ENCODE data around the gene MARCO.

Gene MARCO

DNA sequence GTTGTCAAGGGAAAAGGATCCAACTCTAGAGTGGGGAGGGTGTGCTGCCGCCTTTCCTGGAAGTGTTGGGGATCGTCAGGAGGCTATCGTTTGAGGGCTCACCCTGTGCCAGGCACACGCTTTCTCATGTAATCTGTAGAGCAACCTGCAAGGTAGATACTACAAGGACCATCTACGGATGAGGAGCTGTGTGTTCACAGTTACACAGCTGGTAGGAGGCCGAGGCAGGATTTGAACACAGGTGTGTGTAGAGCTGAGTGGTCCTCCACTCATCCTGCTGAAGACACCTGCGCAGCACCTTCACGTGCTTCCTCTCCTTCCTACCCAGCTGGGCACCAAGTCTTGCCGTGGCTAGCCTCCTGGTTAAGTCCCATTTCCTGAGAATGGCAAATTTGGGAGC is 68.3 kb downstream of the MARCO start:
- Histone ChIP-seq H3K9me3 (replicated peaks; ENCODE audit: low read length) (no peaks in the 10 kb centered on the region), H3K4me1 (ENCODE audit: control insufficient read depth, insufficient read depth, low read length) (no peaks in the 10 kb centered on the region), H3K27me3 (ENCODE audit: control insufficient read depth, insufficient read depth, low read length) (peaks cover 38% of the 10 kb centered on the region), H3K4me2 (ENCODE audit: low read length) (no peak overlapping the region), H3K4me3 (ENCODE audit: low read length) (no peak overlapping the region), H3K36me3 (ENCODE audit: insufficient read depth, low read length) (no peaks in the 10 kb centered on the region), H3K9ac (ENCODE audit: low read depth, low read length) (no peak overlapping the region)

DNA sequence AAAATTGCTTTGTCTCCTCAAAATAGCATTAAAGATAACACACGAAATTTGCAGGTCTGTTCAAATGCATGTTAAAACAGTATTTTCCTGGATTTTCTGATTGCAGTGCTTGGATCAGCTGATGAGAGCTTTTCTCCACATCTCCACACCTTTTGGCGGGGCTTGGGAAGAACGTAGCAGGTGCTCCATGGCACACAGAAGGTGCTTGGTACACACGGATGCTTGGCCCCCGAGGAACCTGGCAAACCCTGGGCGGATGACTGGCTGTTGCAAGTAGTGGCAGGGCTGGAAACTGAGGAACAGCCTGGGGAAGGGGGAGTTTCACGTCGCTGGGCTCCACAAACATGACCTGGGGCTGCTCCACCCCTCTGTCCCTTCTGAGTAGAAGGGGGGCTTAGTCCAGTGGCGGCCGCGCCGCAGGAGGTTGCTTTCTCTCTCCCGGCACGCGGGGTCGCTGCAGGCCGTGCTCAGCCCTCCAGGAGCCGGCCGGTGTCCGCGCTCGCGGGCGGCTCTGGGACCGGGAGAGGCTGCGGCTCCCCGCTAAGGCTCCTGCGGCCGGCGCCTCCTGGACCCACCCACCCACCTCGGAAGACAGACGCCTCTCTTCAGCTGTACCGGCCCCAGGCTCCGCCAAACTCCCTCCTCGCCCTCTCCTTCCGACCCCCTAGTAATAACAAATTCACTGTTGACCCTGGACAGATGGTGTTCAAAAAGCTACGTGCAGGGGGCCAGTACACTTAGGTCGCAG is 69.3 kb downstream of the MARCO start:
- Histone ChIP-seq H3K9me3 (replicated peaks; ENCODE audit: low read length) (no peaks in the 10 kb centered on the region), H3K4me1 (ENCODE audit: control insufficient read depth, insufficient read depth, low read length) (no peaks in the 10 kb centered on the region), H3K27me3 (ENCODE audit: control insufficient read depth, insufficient read depth, low read length) (peaks cover 46% of the 10 kb centered on the region), H3K4me3 (ENCODE audit: low read length) (no peak overlapping the region), H3K4me2 (ENCODE audit: low read length) (peak overlapping the region; percentile 58), H3K9ac (ENCODE audit: low read depth, low read length) (no peak overlapping the region), H3K36me3 (ENCODE audit: insufficient read depth, low read length) (no peaks in the 10 kb centered on the region)

DNA sequence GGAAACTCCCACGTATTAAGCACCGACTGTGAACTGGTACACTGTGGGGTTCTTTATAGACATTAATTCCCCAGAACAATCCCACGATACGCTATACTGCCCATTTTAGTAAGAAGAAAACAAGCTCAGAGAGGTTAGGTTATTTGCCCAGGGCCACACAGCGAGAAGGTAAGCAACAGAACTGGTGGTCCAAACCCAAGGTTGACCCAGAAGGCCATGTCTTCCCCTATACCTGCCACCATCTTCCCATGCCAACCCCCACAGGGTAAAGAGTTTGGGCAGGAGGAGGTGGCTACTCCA is 69.9 kb downstream of the MARCO start:
- H3K4me2 ChIP-seq (ENCODE audit: low read length) = peak overlapping the region; percentile 58
- no peaks in the 10 kb centered on the region for H3K4me1 ChIP-seq (ENCODE audit: control insufficient read depth, insufficient read depth, low read length)
- no peak overlapping the region for H3K9ac ChIP-seq (ENCODE audit: low read depth, low read length)
- no peak overlapping the region for H3K4me3 ChIP-seq (ENCODE audit: low read length)
- H3K36me3 ChIP-seq (ENCODE audit: insufficient read depth, low read length) = no peaks in the 10 kb centered on the region
- peaks cover 49% of the 10 kb centered on the region for H3K27me3 ChIP-seq (ENCODE audit: control insufficient read depth, insufficient read depth, low read length)
- no peaks in the 10 kb centered on the region for H3K9me3 ChIP-seq (replicated peaks; ENCODE audit: low read length)

- Histone ChIP-seq H3K4me3 (ENCODE audit: low read length) (no peak overlapping the region), H3K9ac (ENCODE audit: low read depth, low read length) (no peak overlapping the region), H3K27me3 (ENCODE audit: control insufficient read depth, insufficient read depth, low read length) (peaks cover 55% of the 10 kb centered on the region), H3K4me1 (ENCODE audit: control insufficient read depth, insufficient read depth, low read length) (no peaks in the 10 kb centered on the region), H3K36me3 (ENCODE audit: insufficient read depth, low read length) (no peaks in the 10 kb centered on the region), H3K9me3 (replicated peaks; ENCODE audit: low read length) (no peaks in the 10 kb centered on the region), H3K4me2 (ENCODE audit: low read length) (no peak overlapping the region)
These were observed 70.6 kb downstream of the MARCO start for GRCh38 chr2:119012345-119013301.

DNA sequence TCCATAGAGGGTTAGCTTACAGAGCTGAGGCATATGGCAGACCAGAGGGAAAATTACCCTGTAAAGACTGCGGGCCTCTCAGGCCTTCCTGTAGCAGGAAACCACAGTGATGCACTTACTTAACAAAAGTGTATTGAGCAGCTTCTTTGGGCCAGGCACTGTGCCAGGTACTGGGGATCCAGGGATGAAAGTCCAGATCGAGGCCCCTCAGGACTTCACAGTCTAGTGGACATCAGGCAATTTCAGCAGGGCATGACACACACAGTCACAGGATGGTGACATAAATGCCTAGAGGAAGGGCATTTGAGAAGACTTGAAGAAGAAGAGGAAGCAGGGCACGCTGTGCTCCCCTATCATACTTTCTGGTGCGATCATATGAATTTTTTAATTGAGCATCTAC is 71.7 kb downstream of the MARCO start:
- no peak overlapping the region for H3K9ac ChIP-seq (ENCODE audit: low read depth, low read length)
- H3K36me3 ChIP-seq (ENCODE audit: insufficient read depth, low read length) = no peaks in the 10 kb centered on the region
- H3K4me1 ChIP-seq (ENCODE audit: control insufficient read depth, insufficient read depth, low read length) = no peaks in the 10 kb centered on the region
- H3K4me2 ChIP-seq (ENCODE audit: low read length) = no peak overlapping the region
- no peaks in the 10 kb centered on the region for H3K9me3 ChIP-seq (replicated peaks; ENCODE audit: low read length)
- peaks cover 58% of the 10 kb centered on the region for H3K27me3 ChIP-seq (ENCODE audit: control insufficient read depth, insufficient read depth, low read length)
- H3K4me3 ChIP-seq (ENCODE audit: low read length) = no peak overlapping the region

GRCh38 chr2:119015845-119016244 is 73.9 kb downstream of the MARCO start:
- H3K27me3 ChIP-seq (ENCODE audit: control insufficient read depth, insufficient read depth, low read length) = peaks cover 49% of the 10 kb centered on the region
- H3K4me3 ChIP-seq (ENCODE audit: low read length) = no peak overlapping the region
- no peak overlapping the region for H3K4me2 ChIP-seq (ENCODE audit: low read length)
- H3K9ac ChIP-seq (ENCODE audit: low read depth, low read length) = no peak overlapping the region
- no peaks in the 10 kb centered on the region for H3K4me1 ChIP-seq (ENCODE audit: control insufficient read depth, insufficient read depth, low read length)
- no peaks in the 10 kb centered on the region for H3K9me3 ChIP-seq (replicated peaks; ENCODE audit: low read length)
- H3K36me3 ChIP-seq (ENCODE audit: insufficient read depth, low read length) = no peaks in the 10 kb centered on the region

DNA sequence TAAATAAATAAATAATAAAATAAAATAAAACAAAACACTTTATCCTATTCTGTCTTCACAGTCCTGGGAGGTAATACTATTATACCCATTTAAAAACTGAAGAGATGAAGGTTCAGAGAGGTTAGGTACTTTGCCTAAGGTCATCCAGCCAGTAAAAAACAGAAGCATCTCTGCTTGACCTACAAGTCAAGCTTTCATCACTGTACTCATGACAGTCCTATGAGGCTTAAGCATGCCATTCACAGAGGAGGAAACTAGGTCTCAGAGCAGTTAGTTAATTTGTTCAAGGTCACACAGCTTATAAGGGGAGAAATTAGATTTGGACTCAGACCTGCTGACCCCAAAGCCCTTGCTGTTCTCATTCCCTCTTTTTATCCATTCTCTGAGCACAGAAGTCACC is 77.5 kb downstream of the MARCO start:
- Histone ChIP-seq H3K4me2 (ENCODE audit: low read length) (no peak overlapping the region), H3K27me3 (ENCODE audit: control insufficient read depth, insufficient read depth, low read length) (peaks cover 38% of the 10 kb centered on the region), H3K9ac (ENCODE audit: low read depth, low read length) (no peak overlapping the region)

DNA sequence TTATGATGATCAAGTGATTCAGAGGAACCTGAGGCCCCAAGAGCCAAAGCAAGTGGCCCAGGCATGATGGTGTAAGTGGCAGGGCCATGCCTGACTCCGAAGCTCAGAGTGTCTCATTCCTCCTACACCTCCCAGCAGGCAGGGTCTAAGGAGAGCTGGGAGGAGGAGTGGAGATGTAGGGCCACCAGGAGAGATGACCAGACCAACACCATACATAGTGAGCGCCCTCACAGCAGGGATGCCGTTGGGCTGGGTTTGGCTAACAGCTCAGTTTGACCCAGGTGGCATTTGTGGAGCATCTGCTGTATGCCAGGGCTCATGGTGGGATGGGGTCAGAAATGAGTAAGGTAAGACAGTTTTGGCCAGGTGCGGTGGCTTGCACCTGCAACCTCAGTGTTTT is 80.7 kb downstream of the MARCO start:
- H3K9me3 ChIP-seq (replicated peaks; ENCODE audit: low read length) = no peaks in the 10 kb centered on the region
- H3K9ac ChIP-seq (ENCODE audit: low read depth, low read length) = no peak overlapping the region
- H3K4me3 ChIP-seq (ENCODE audit: low read length) = no peak overlapping the region
- no peaks in the 10 kb centered on the region for H3K4me1 ChIP-seq (ENCODE audit: control insufficient read depth, insufficient read depth, low read length)
- H3K27me3 ChIP-seq (ENCODE audit: control insufficient read depth, insufficient read depth, low read length) = peaks cover 15% of the 10 kb centered on the region
- no peak overlapping the region for H3K4me2 ChIP-seq (ENCODE audit: low read length)
- no peaks in the 10 kb centered on the region for H3K36me3 ChIP-seq (ENCODE audit: insufficient read depth, low read length)

More for the DNA sequence above, 77.5 kb downstream of the MARCO start:
- H3K4me1 ChIP-seq (ENCODE audit: control insufficient read depth, insufficient read depth, low read length) = no peaks in the 10 kb centered on the region
- no peaks in the 10 kb centered on the region for H3K9me3 ChIP-seq (replicated peaks; ENCODE audit: low read length)
- H3K4me3 ChIP-seq (ENCODE audit: low read length) = no peak overlapping the region
- no peaks in the 10 kb centered on the region for H3K36me3 ChIP-seq (ENCODE audit: insufficient read depth, low read length)

- no peak overlapping the region for H3K4me3 ChIP-seq (ENCODE audit: low read length)
- no peak overlapping the region for H3K9ac ChIP-seq (ENCODE audit: low read depth, low read length)
- no peaks in the 10 kb centered on the region for H3K36me3 ChIP-seq (ENCODE audit: insufficient read depth, low read length)
- H3K27me3 ChIP-seq (ENCODE audit: control insufficient read depth, insufficient read depth, low read length) = peaks cover 11% of the 10 kb centered on the region
- no peaks in the 10 kb centered on the region for H3K9me3 ChIP-seq (replicated peaks; ENCODE audit: low read length)
- H3K4me1 ChIP-seq (ENCODE audit: control insufficient read depth, insufficient read depth, low read length) = no peaks in the 10 kb centered on the region
- no peak overlapping the region for H3K4me2 ChIP-seq (ENCODE audit: low read length)
These were observed 81.5 kb downstream of the MARCO start for GRCh38 chr2:119023534-119023933.

DNA sequence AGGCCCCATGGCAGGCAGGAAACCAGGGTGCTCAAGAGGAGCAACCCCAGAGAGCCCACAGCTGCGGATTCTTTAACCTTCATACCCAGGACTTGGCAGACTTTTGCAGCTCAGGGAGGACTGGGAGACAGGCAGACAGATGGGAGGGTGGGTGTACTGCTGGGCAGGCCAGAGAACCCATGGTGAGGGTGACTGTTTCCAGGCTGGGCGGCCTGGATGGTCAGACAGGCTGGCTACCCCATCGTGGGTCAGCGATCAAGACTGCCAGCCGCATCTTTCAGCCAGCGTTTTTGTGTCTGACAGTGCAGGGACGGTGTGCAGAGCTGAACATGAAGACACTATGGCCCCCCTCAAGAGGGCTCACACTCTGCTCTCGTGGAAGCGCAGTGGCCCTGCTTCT is 82.2 kb downstream of the MARCO start:
- Histone ChIP-seq H3K9me3 (replicated peaks; ENCODE audit: low read length) (no peaks in the 10 kb centered on the region), H3K4me1 (ENCODE audit: control insufficient read depth, insufficient read depth, low read length) (no peaks in the 10 kb centered on the region), H3K4me3 (ENCODE audit: low read length) (no peak overlapping the region), H3K27me3 (ENCODE audit: control insufficient read depth, insufficient read depth, low read length) (peaks cover 6% of the 10 kb centered on the region), H3K4me2 (ENCODE audit: low read length) (no peak overlapping the region), H3K36me3 (ENCODE audit: insufficient read depth, low read length) (no peaks in the 10 kb centered on the region), H3K9ac (ENCODE audit: low read depth, low read length) (no peak overlapping the region)

DNA sequence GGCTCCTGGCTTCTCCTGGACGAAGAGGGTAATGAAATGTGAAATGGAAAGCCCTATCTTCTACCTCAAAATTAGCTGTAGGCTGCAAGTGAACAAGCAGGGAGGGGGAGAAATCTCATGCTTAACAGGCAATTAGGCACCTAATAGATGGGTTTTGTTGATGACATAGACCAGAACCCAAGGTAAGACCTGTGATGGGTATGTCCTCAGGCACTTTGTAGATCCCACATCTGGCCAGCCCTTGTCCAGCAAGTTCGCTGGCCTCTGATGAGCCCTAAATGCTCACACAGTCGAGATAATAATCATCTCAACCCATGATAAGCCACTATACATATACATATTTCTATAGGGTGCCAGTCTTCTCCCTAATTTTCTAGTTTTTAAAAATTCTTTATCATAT is 82.6 kb downstream of the MARCO start:
- H3K4me3 ChIP-seq (ENCODE audit: low read length) = no peak overlapping the region
- no peaks in the 10 kb centered on the region for H3K9me3 ChIP-seq (replicated peaks; ENCODE audit: low read length)
- H3K27me3 ChIP-seq (ENCODE audit: control insufficient read depth, insufficient read depth, low read length) = peaks cover 9% of the 10 kb centered on the region
- no peak overlapping the region for H3K4me2 ChIP-seq (ENCODE audit: low read length)
- H3K36me3 ChIP-seq (ENCODE audit: insufficient read depth, low read length) = no peaks in the 10 kb centered on the region
- H3K4me1 ChIP-seq (ENCODE audit: control insufficient read depth, insufficient read depth, low read length) = no peaks in the 10 kb centered on the region
- no peak overlapping the region for H3K9ac ChIP-seq (ENCODE audit: low read depth, low read length)

Data from skeletal muscle satellite cell (primary cell).